ENCODE results near the gene PIGT. TPM values are rescaled to one million over a fixed set of nuclear protein-coding genes. Genes with fewer than 3 reads are reported as not detected.

Gene PIGT
- total RNA-seq, 1 donor from 2014 or later = 87.7 TPM

DNA sequence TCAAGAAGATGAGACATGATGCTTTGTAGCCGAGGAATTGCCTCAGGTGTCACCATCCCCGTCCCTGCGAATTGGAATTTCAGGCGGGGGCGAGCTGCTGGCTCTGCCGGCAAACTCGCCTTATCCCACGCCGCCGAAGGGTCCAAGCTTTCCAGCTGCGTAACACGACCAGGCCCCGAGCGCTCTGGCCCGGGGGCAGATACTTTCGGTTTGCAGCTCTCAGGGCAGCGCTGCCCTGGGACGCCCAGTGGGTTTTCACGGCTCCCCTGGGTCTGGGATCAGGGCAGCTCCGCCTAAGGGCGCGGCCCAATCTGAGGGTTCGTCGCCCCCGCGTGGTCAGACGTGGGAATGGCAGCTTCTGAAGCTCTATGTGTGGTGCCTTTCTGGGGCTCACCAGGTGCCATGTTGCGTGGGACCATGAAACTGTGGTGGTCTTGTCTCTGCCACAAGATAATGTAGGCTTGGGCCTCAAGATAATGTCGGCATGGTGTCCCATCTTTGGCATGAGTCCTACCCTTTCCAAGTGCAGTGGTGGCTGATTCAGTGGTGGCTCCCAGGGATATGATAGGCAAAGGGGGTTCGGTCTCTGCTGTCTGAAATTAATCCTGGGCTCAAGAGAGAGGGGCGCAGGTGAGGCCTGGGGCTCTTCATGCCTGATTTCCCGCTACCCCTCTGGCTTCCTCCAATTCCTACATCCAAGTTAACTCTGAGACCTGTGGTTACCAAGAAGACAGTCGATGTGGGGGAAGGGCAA lies 21.0 kb downstream of the PIGT start:
- peak; percentile 82 for DNase-seq (ENCODE audit: low spot score, unreplicated experiment)
- Mint-ChIP-seq H3K9me3 (ENCODE audit: low read depth) (no peaks in the 10 kb centered on the region), H3K27me3 (peaks cover 9% of the 10 kb centered on the region), H3K36me3 (ENCODE audit: insufficient read depth) (peaks cover 4% of the 10 kb centered on the region), H3K4me1 (ENCODE audit: low read depth) (peaks cover 9% of the 10 kb centered on the region), H3K4me3 (ENCODE audit: low read depth) (peak overlapping the region; percentile 78), H3K27ac (peak overlapping the region; percentile 13)
- TF ChIP-seq, protein P1, sequence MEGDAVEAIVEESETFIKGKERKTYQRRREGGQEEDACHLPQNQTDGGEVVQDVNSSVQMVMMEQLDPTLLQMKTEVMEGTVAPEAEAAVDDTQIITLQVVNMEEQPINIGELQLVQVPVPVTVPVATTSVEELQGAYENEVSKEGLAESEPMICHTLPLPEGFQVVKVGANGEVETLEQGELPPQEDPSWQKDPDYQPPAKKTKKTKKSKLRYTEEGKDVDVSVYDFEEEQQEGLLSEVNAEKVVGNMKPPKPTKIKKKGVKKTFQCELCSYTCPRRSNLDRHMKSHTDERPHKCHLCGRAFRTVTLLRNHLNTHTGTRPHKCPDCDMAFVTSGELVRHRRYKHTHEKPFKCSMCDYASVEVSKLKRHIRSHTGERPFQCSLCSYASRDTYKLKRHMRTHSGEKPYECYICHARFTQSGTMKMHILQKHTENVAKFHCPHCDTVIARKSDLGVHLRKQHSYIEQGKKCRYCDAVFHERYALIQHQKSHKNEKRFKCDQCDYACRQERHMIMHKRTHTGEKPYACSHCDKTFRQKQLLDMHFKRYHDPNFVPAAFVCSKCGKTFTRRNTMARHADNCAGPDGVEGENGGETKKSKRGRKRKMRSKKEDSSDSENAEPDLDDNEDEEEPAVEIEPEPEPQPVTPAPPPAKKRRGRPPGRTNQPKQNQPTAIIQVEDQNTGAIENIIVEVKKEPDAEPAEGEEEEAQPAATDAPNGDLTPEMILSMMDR (IDR thresholded peaks at IDR 0.05; ENCODE audit: unreplicated experiment) = peak; percentile 95

DNA sequence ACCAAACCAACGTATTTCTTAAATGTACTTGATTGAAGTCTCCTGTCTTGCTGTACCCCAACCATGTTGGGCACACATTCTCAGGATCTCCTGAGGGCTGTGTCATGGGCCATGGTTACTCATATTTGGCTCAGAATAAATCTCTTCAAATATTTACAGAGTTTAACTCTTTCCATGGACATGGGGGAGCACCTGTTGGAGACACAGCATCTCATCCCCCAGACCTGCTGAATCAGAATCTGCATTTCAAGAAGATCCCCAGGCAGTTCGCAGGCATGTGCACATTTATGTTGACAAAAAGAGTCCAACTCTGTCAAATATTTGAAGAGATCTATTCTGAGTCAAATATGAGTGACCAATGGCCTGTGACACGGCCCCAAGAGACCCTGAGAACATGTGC lies 24.5 kb downstream of the PIGT start:
- no peak overlapping the region for H3K4me3 Mint-ChIP-seq (ENCODE audit: low read depth)
- H3K4me1 Mint-ChIP-seq (ENCODE audit: low read depth) = peaks cover 27% of the 10 kb centered on the region
- peaks cover 9% of the 10 kb centered on the region for H3K27me3 Mint-ChIP-seq
- TF ChIP-seq, protein P1 (IDR thresholded peaks at IDR 0.05; ENCODE audit: unreplicated experiment) = no peak
- H3K9me3 Mint-ChIP-seq (ENCODE audit: low read depth) = no peaks in the 10 kb centered on the region
- no peak overlapping the region for H3K27ac Mint-ChIP-seq
- DNase-seq (ENCODE audit: low spot score, unreplicated experiment) = no peak
- H3K36me3 Mint-ChIP-seq (ENCODE audit: insufficient read depth) = no peaks in the 10 kb centered on the region

DNA sequence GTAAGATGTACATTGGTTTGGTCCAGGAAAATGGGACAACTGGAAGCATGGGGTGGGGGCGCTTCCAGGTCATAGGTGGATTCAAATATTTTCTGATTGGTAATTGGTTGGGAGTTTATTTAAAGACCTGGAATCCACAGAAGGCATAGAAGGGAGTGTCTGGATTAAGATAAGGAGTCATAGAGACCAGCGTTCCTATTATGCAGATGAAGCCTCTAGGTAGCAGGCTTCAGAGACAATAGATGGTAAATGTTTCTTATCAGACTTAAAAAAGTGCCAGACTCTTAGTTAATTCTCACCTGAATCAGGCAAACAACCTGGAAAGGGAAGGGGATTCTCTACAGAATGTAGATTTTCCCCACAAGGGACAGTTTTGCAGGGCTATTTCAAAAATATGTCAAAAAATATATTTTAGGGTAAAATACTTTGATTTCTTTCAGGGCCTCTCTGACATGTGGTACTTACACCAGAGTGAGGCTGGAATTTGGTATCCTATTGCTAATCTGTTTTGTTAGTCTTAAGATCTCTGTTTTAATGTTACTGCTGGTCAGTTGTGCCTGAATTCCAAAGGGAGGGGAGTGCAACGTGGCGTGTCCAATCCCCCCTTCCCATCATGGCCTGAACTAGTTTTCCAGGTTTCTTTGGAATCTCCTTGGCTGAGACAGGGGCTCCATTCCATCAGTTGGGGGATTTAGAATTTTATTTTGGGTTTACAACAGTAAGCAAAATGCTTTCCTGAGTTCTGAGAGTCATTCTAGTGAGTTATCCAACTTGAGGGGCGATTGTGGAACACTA lies 25.1 kb downstream of the PIGT start:
- no peak for DNase-seq (ENCODE audit: low spot score, unreplicated experiment)
- H3K9me3 Mint-ChIP-seq (ENCODE audit: low read depth) = no peaks in the 10 kb centered on the region
- H3K27ac Mint-ChIP-seq = no peak overlapping the region
- H3K4me1 Mint-ChIP-seq (ENCODE audit: low read depth) = peaks cover 33% of the 10 kb centered on the region
- no peak overlapping the region for H3K4me3 Mint-ChIP-seq (ENCODE audit: low read depth)
- H3K27me3 Mint-ChIP-seq = peaks cover 2% of the 10 kb centered on the region
- TF ChIP-seq, protein P1 (IDR thresholded peaks at IDR 0.05; ENCODE audit: unreplicated experiment) = no peak
- H3K36me3 Mint-ChIP-seq (ENCODE audit: insufficient read depth) = no peaks in the 10 kb centered on the region

DNA sequence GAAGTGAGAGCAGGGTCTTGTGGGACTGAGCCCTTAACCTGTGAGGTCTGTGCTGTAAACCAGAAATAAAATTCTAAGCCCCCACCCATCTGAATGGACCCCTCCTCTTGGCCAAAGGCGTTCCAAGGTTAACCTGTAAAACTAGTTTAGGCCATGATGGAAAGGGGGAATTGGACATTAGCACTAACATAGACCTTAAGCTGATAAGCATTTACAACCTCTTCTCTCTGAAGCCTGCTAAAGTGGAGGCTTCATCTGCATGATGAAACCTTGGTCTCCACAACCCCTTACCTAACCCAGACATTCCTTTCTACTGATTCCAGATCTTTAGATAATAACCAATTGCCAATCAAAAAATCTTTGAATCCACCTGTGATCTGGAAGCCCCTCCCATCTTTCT lies 25.8 kb downstream of the PIGT start:
- H3K9me3 Mint-ChIP-seq (ENCODE audit: low read depth) = no peaks in the 10 kb centered on the region
- no peaks in the 10 kb centered on the region for H3K36me3 Mint-ChIP-seq (ENCODE audit: insufficient read depth)
- TF ChIP-seq, protein P1 (IDR thresholded peaks at IDR 0.05; ENCODE audit: unreplicated experiment) = no peak
- peaks cover 34% of the 10 kb centered on the region for H3K4me1 Mint-ChIP-seq (ENCODE audit: low read depth)
- no peak overlapping the region for H3K27ac Mint-ChIP-seq
- H3K27me3 Mint-ChIP-seq = no peaks in the 10 kb centered on the region
- H3K4me3 Mint-ChIP-seq (ENCODE audit: low read depth) = no peak overlapping the region
- DNase-seq (ENCODE audit: low spot score, unreplicated experiment) = no peak

DNA sequence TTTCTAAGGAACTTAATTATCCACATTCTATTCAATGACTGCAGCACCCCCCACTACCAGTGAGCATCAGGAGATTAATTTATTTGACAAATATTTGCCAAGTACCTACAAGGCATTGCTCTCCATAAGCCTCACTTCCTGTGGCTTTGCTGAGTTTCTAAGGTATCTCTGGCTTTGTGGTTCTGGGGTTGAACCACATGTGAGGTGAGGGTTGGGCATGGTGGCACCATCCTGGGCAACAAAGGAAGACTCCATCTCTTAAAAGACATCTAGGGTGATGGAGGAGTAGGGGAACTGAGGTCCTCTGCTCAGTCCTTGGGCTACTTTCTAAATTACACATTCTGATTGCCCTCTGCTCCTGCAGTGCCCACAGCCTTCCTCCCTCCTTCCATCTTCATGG lies 28.1 kb downstream of the PIGT start:
- no peak for DNase-seq (ENCODE audit: low spot score, unreplicated experiment)
- Mint-ChIP-seq H3K9me3 (ENCODE audit: low read depth) (no peaks in the 10 kb centered on the region), H3K27me3 (no peaks in the 10 kb centered on the region), H3K36me3 (ENCODE audit: insufficient read depth) (no peaks in the 10 kb centered on the region), H3K4me1 (ENCODE audit: low read depth) (peaks cover 34% of the 10 kb centered on the region), H3K27ac (no peak overlapping the region), H3K4me3 (ENCODE audit: low read depth) (no peak overlapping the region)
- TF ChIP-seq, protein P1 (IDR thresholded peaks at IDR 0.05; ENCODE audit: unreplicated experiment) = no peak

Measured in progenitor cell of endocrine pancreas (in vitro differentiated cells).